Osteocyte (in vitro differentiated cells): Measurements from ENCODE around the gene HOTAIR. TPM values are rescaled to one million over a fixed set of nuclear protein-coding genes. Genes with fewer than 3 reads are reported as not detected.
A peak's percentile ranks its signal among the peaks of the same experiment; 100 is the strongest.

Experiments used
- DNase-seq: peaks from one replicate; pipeline ENCODE4 v3.0.0; 2021; ENCODE audit warnings: mixed read lengths; ENCODE audit not compliant: unreplicated experiment; ENCODE audit errors: extremely low spot score
- H3K27ac Mint-ChIP-seq: one replicate; pipeline ENCODE4 v1.8.0; 2021; ENCODE audit warnings: mild to moderate bottlenecking, mixed read lengths; ENCODE audit not compliant: unreplicated experiment
- H3K27me3 Mint-ChIP-seq: one replicate; pipeline ENCODE4 v1.8.0; 2021; ENCODE audit warnings: mixed read lengths; ENCODE audit not compliant: unreplicated experiment
- H3K36me3 Mint-ChIP-seq: one replicate; pipeline ENCODE4 v1.8.0; 2021; ENCODE audit warnings: mixed read lengths; ENCODE audit not compliant: unreplicated experiment
- H3K4me1 Mint-ChIP-seq: one replicate; pipeline ENCODE4 v1.8.0; 2021; ENCODE audit warnings: mixed read lengths; ENCODE audit not compliant: unreplicated experiment
- H3K4me3 Mint-ChIP-seq: one replicate; pipeline ENCODE4 v1.8.0; 2021; ENCODE audit warnings: mild to moderate bottlenecking, moderate library complexity, mixed read lengths; ENCODE audit not compliant: unreplicated experiment
- H3K9me3 Mint-ChIP-seq: one replicate; pipeline ENCODE4 v1.8.0; 2021; ENCODE audit warnings: mixed read lengths; ENCODE audit not compliant: unreplicated experiment
- CTCF ChIP-seq: fragments of 200-600 bp; sonication (generic); IDR thresholded peaks from 2 replicates; pipeline ENCODE4 v1.5.0; 2021; ENCODE audit warnings: antibody characterized with exemption, mild to moderate bottlenecking, moderate library complexity
- total RNA-seq: library from RNA; stranded (reverse); gene quantifications from 2 replicates; pipeline ENCODE4 v1.2.1, GENCODE V29; 2021

HOTAIR gene
- total RNA-seq, 1 donor from 2014 or later, result not detected

GRCh38 chr12:53944907-53945847 lies 29.6 kb downstream of the HOTAIR start:
- H3K4me1 Mint-ChIP-seq, result no peaks in the 10 kb centered on the region
- no peak overlapping the region for H3K27ac Mint-ChIP-seq
- no peak overlapping the region for H3K4me3 Mint-ChIP-seq
- H3K9me3 Mint-ChIP-seq, result no peaks in the 10 kb centered on the region
- H3K36me3 Mint-ChIP-seq, result no peaks in the 10 kb centered on the region
- peaks cover 95% of the 10 kb centered on the region for H3K27me3 Mint-ChIP-seq
- TF ChIP-seq CTCF, result no peak
- DNase-seq, result no peak

GRCh38 chr12:53944209-53944608 lies 30.5 kb downstream of the HOTAIR start:
- no peak for TF ChIP-seq CTCF
- no peak overlapping the region for H3K4me3 Mint-ChIP-seq
- H3K36me3 Mint-ChIP-seq, result no peaks in the 10 kb centered on the region
- no peaks in the 10 kb centered on the region for H3K4me1 Mint-ChIP-seq
- no peak for DNase-seq
- peaks cover 94% of the 10 kb centered on the region for H3K27me3 Mint-ChIP-seq
- no peak overlapping the region for H3K27ac Mint-ChIP-seq
- no peaks in the 10 kb centered on the region for H3K9me3 Mint-ChIP-seq

- peaks cover 3% of the 10 kb centered on the region for H3K4me1 Mint-ChIP-seq
- H3K4me3 Mint-ChIP-seq, result no peak overlapping the region
- peaks cover 91% of the 10 kb centered on the region for H3K27me3 Mint-ChIP-seq
- TF ChIP-seq CTCF, result no peak
- no peak overlapping the region for H3K27ac Mint-ChIP-seq
- no peaks in the 10 kb centered on the region for H3K36me3 Mint-ChIP-seq
- H3K9me3 Mint-ChIP-seq, result no peaks in the 10 kb centered on the region
- DNase-seq, result no peak
These were observed 32.2 kb downstream of the HOTAIR start for GRCh38 chr12:53942467-53942997.

- Mint-ChIP-seq H3K9me3 (no peaks in the 10 kb centered on the region), H3K27ac (no peak overlapping the region), H3K36me3 (no peaks in the 10 kb centered on the region), H3K27me3 (peaks cover 92% of the 10 kb centered on the region), H3K4me1 (peaks cover 3% of the 10 kb centered on the region), H3K4me3 (no peak overlapping the region)
- no peak for TF ChIP-seq CTCF
- DNase-seq, result no peak
These were observed 33.0 kb downstream of the HOTAIR start for GRCh38 chr12:53941750-53942149.

GRCh38 chr12:53941187-53941586 lies 33.6 kb downstream of the HOTAIR start:
- Mint-ChIP-seq H3K9me3 (no peaks in the 10 kb centered on the region), H3K36me3 (no peaks in the 10 kb centered on the region), H3K27ac (no peak overlapping the region), H3K4me1 (peaks cover 3% of the 10 kb centered on the region), H3K27me3 (peaks cover 91% of the 10 kb centered on the region), H3K4me3 (no peak overlapping the region)
- no peak for TF ChIP-seq CTCF
- peak; percentile 73 for DNase-seq
